Stomach smooth muscle (tissue), 2 donors: ENCODE data around the gene ACAD8.

Source experiments
- H3K27ac ChIP-seq: one replicate; pipeline ENCODE4 v1.7.0; 2013; ENCODE audit warnings: mild to moderate bottlenecking, low read length, inconsistent platforms
- H3K27me3 ChIP-seq, 2 donors: one replicate each; pipeline ENCODE4 v1.7.0; 2013; ENCODE audit warnings: low read length in 2 of 2; ENCODE audit not compliant: insufficient read depth in 2 of 2, control insufficient read depth in 1 of 2
- H3K36me3 ChIP-seq, 2 donors: one replicate each; pipeline ENCODE4 v1.7.0; 2013; ENCODE audit warnings: low read length in 2 of 2; ENCODE audit not compliant: control insufficient read depth in 2 of 2, insufficient read depth in 2 of 2
- H3K4me1 ChIP-seq: one replicate; pipeline ENCODE4 v1.7.0; 2013; ENCODE audit warnings: low read length; ENCODE audit not compliant: control insufficient read depth, insufficient read depth
- H3K4me3 ChIP-seq, 2 donors: one replicate each; pipeline ENCODE4 v1.7.0; 2013; ENCODE audit warnings: low read length in 2 of 2
- H3K9ac ChIP-seq, 2 donors: one replicate each; pipeline ENCODE4 v1.7.0; 2013; ENCODE audit warnings: low read length in 2 of 2, mild to moderate bottlenecking in 1 of 2
- H3K9me3 ChIP-seq, 2 donors: one replicate each; pipeline ENCODE4 v1.7.0; 2013; ENCODE audit warnings: low read length in 2 of 2; ENCODE audit not compliant: control insufficient read depth in 2 of 2
- donor health status: healthy.
- donor health status: Pancreatic carcinoma.

Gene ACAD8

GRCh38 chr11:134290646-134291045 lies 37.3 kb downstream of the ACAD8 start:
- H3K27me3 ChIP-seq: no peaks in the 10 kb centered on the region
- no peaks in the 10 kb centered on the region for H3K36me3 ChIP-seq
- no peak overlapping the region for H3K9ac ChIP-seq
- H3K4me1 ChIP-seq: no peaks in the 10 kb centered on the region
- no peaks in the 10 kb centered on the region for H3K9me3 ChIP-seq
- H3K4me3 ChIP-seq: no peak overlapping the region
- no peak overlapping the region for H3K27ac ChIP-seq

GRCh38 chr11:134291196-134291595 lies 37.8 kb downstream of the ACAD8 start:
- no peaks in the 10 kb centered on the region for H3K36me3 ChIP-seq
- H3K4me3 ChIP-seq: no peak overlapping the region
- H3K4me1 ChIP-seq: no peaks in the 10 kb centered on the region
- no peak overlapping the region for H3K9ac ChIP-seq
- no peaks in the 10 kb centered on the region for H3K9me3 ChIP-seq
- H3K27me3 ChIP-seq: no peaks in the 10 kb centered on the region
- no peak overlapping the region for H3K27ac ChIP-seq

- H3K9ac ChIP-seq: no peak overlapping the region
Measured at GRCh38 chr11:134292661-134293060, 39.3 kb downstream of the ACAD8 start.

GRCh38 chr11:134293119-134294113 lies 40.0 kb downstream of the ACAD8 start:
- no peaks in the 10 kb centered on the region for H3K9me3 ChIP-seq
- H3K36me3 ChIP-seq: no peaks in the 10 kb centered on the region
- H3K4me3 ChIP-seq: no peak overlapping the region
- no peak overlapping the region for H3K9ac ChIP-seq
- H3K27ac ChIP-seq: no peak overlapping the region
- no peaks in the 10 kb centered on the region for H3K4me1 ChIP-seq
- no peaks in the 10 kb centered on the region for H3K27me3 ChIP-seq

More at GRCh38 chr11:134292661-134293060, 39.3 kb downstream of the ACAD8 start:
- Histone ChIP-seq H3K4me1 (no peaks in the 10 kb centered on the region), H3K4me3 (no peak overlapping the region), H3K27ac (no peak overlapping the region), H3K36me3 (no peaks in the 10 kb centered on the region), H3K27me3 (no peaks in the 10 kb centered on the region), H3K9me3 (no peaks in the 10 kb centered on the region)

- Histone ChIP-seq H3K9ac (no peak overlapping the region), H3K4me1 (no peaks in the 10 kb centered on the region), H3K27ac (no peak overlapping the region), H3K4me3 (no peak overlapping the region), H3K9me3 (no peaks in the 10 kb centered on the region), H3K36me3 (no peaks in the 10 kb centered on the region), H3K27me3 (no peaks in the 10 kb centered on the region)
Measured at GRCh38 chr11:134294664-134295063, 41.3 kb downstream of the ACAD8 start.

GRCh38 chr11:134312223-134312622 lies 58.9 kb downstream of the ACAD8 start:
- no peaks in the 10 kb centered on the region for H3K36me3 ChIP-seq
- H3K9ac ChIP-seq: no peak overlapping the region
- H3K4me3 ChIP-seq: no peak overlapping the region
- H3K4me1 ChIP-seq: no peaks in the 10 kb centered on the region
- peaks cover 0 to 5% of the 10 kb centered on the region in 2 donors for H3K27me3 ChIP-seq
- no peak overlapping the region for H3K27ac ChIP-seq
- peaks cover 0 to 6% of the 10 kb centered on the region in 2 donors for H3K9me3 ChIP-seq

- Histone ChIP-seq H3K36me3 (no peaks in the 10 kb centered on the region), H3K9ac (no peak overlapping the region), H3K4me3 (no peak overlapping the region), H3K4me1 (no peaks in the 10 kb centered on the region), H3K27ac (no peak overlapping the region), H3K9me3 (peaks cover 0 to 7% of the 10 kb centered on the region in 2 donors), H3K27me3 (peaks cover 0 to 2% of the 10 kb centered on the region in 2 donors)
Measured at GRCh38 chr11:134312807-134313206, 59.4 kb downstream of the ACAD8 start.

- H3K9me3 ChIP-seq: peaks cover 0 to 7% of the 10 kb centered on the region in 2 donors
- H3K27me3 ChIP-seq: peaks cover 0 to 2% of the 10 kb centered on the region in 2 donors
- H3K4me3 ChIP-seq: no peak overlapping the region
Measured at GRCh38 chr11:134313379-134313778, 60.0 kb downstream of the ACAD8 start.

GRCh38 chr11:134313821-134314607 lies 60.6 kb downstream of the ACAD8 start:
- Histone ChIP-seq H3K4me1 (no peaks in the 10 kb centered on the region), H3K27me3 (peaks cover 0 to 2% of the 10 kb centered on the region in 2 donors), H3K27ac (no peak overlapping the region), H3K9ac (no peak overlapping the region), H3K4me3 (no peak overlapping the region), H3K36me3 (no peaks in the 10 kb centered on the region), H3K9me3 (peaks cover 0 to 7% of the 10 kb centered on the region in 2 donors)

More at GRCh38 chr11:134313379-134313778, 60.0 kb downstream of the ACAD8 start:
- no peak overlapping the region for H3K27ac ChIP-seq
- no peaks in the 10 kb centered on the region for H3K4me1 ChIP-seq
- H3K36me3 ChIP-seq: no peaks in the 10 kb centered on the region
- no peak overlapping the region for H3K9ac ChIP-seq
